ENCODE results near the gene PCP4.

Gene PCP4

GRCh38 chr21:39869141-39869818 lies 2.0 kb downstream of the PCP4 start:
- no peak overlapping the region for H3K4me3 Mint-ChIP-seq
- no peaks in the 10 kb centered on the region for H3K36me3 Mint-ChIP-seq (ENCODE audit: low read depth)
- H3K27me3 Mint-ChIP-seq (ENCODE audit: low read depth, poor library complexity) = peaks cover 20% of the 10 kb centered on the region
- TF ChIP-seq CTCF (IDR thresholded peaks at IDR 0.05) = no peak
- H3K27ac Mint-ChIP-seq = no peak overlapping the region
- DNase-seq = no peak
- peaks cover 18% of the 10 kb centered on the region for H3K4me1 Mint-ChIP-seq
- H3K9me3 Mint-ChIP-seq = no peaks in the 10 kb centered on the region

GRCh38 chr21:39873687-39874086 lies 6.4 kb downstream of the PCP4 start:
- Mint-ChIP-seq H3K4me1 (peaks cover 4% of the 10 kb centered on the region), H3K36me3 (ENCODE audit: low read depth) (no peaks in the 10 kb centered on the region), H3K4me3 (no peak overlapping the region), H3K27me3 (ENCODE audit: low read depth, poor library complexity) (peaks cover 9% of the 10 kb centered on the region), H3K27ac (no peak overlapping the region), H3K9me3 (no peaks in the 10 kb centered on the region)
- no peak for TF ChIP-seq CTCF (IDR thresholded peaks at IDR 0.05)
- no peak for DNase-seq

GRCh38 chr21:39874206-39874605 lies 7.0 kb downstream of the PCP4 start:
- Mint-ChIP-seq H3K36me3 (ENCODE audit: low read depth) (no peaks in the 10 kb centered on the region), H3K27ac (no peak overlapping the region), H3K9me3 (no peaks in the 10 kb centered on the region), H3K4me1 (peaks cover 4% of the 10 kb centered on the region), H3K4me3 (no peak overlapping the region), H3K27me3 (ENCODE audit: low read depth, poor library complexity) (peaks cover 9% of the 10 kb centered on the region)
- TF ChIP-seq CTCF (IDR thresholded peaks at IDR 0.05) = no peak
- DNase-seq = no peak

- H3K27ac Mint-ChIP-seq = no peak overlapping the region
Observed at GRCh38 chr21:39874759-39875158, 7.5 kb downstream of the PCP4 start.

GRCh38 chr21:39881661-39882060 lies 14.4 kb downstream of the PCP4 start:
- TF ChIP-seq CTCF (IDR thresholded peaks at IDR 0.05) = no peak
- no peak for DNase-seq
- no peaks in the 10 kb centered on the region for H3K9me3 Mint-ChIP-seq
- H3K4me1 Mint-ChIP-seq = peaks cover 33% of the 10 kb centered on the region
- H3K36me3 Mint-ChIP-seq (ENCODE audit: low read depth) = no peaks in the 10 kb centered on the region
- no peaks in the 10 kb centered on the region for H3K27me3 Mint-ChIP-seq (ENCODE audit: low read depth, poor library complexity)
- H3K4me3 Mint-ChIP-seq = no peak overlapping the region
- no peak overlapping the region for H3K27ac Mint-ChIP-seq

More at GRCh38 chr21:39874759-39875158, 7.5 kb downstream of the PCP4 start:
- no peak overlapping the region for H3K4me3 Mint-ChIP-seq
- peaks cover 4% of the 10 kb centered on the region for H3K27me3 Mint-ChIP-seq (ENCODE audit: low read depth, poor library complexity)
- no peak for DNase-seq
- H3K9me3 Mint-ChIP-seq = no peaks in the 10 kb centered on the region
- TF ChIP-seq CTCF (IDR thresholded peaks at IDR 0.05) = no peak
- H3K4me1 Mint-ChIP-seq = no peaks in the 10 kb centered on the region
- H3K36me3 Mint-ChIP-seq (ENCODE audit: low read depth) = no peaks in the 10 kb centered on the region

- no peaks in the 10 kb centered on the region for H3K36me3 Mint-ChIP-seq (ENCODE audit: low read depth)
- H3K27me3 Mint-ChIP-seq (ENCODE audit: low read depth, poor library complexity) = no peaks in the 10 kb centered on the region
- TF ChIP-seq CTCF (IDR thresholded peaks at IDR 0.05) = no peak
- H3K4me1 Mint-ChIP-seq = peaks cover 33% of the 10 kb centered on the region
- no peak overlapping the region for H3K4me3 Mint-ChIP-seq
- DNase-seq = no peak
- no peak overlapping the region for H3K27ac Mint-ChIP-seq
- no peaks in the 10 kb centered on the region for H3K9me3 Mint-ChIP-seq
Observed at GRCh38 chr21:39882151-39882838, 15.1 kb downstream of the PCP4 start.
